DOHH2 (cell line): ENCODE data around the gene PPP2R3A.

ENCODE experiments used
- CTCF ChIP-seq: fragments of 200-600 bp; sonication (generic); IDR thresholded peaks from one replicate; pipeline ENCODE4 v1.5.1; 2014; ENCODE audit warnings: antibody characterized with exemption, mild to moderate bottlenecking, low read depth, low read length; ENCODE audit not compliant: poor library complexity, severe bottlenecking
- EZH2phosphoT487 ChIP-seq: fragments of 200-600 bp; sonication (generic); IDR thresholded peaks from 2 replicates; pipeline ENCODE4 v1.6.1; 2017; ENCODE audit warnings: borderline replicate concordance, mild to moderate bottlenecking, antibody characterized with exemption, low read length, moderate library complexity, mixed read lengths

- TF ChIP-seq CTCF (no peak), EZH2phosphoT487 (no peak)
Measured at GRCh38 chr3:136173939-136174490, 208.5 kb downstream of the PPP2R3A start.
